Measurements from ENCODE around the gene LMNB1. TPM values are rescaled to one million over a fixed set of nuclear protein-coding genes. Genes with fewer than 3 reads are reported as not detected.

Gene LMNB1
- polyA plus RNA-seq, 1 experiment, result 12.0 TPM

- no peaks in the 10 kb centered on the region for H3K36me3 ChIP-seq (ENCODE audit: control insufficient read depth, insufficient read depth, low read length)
- no peak for DNase-seq (ENCODE audit: low read depth)
- no peak for TF ChIP-seq CTCF (IDR thresholded peaks at IDR 0.05; ENCODE audit: insufficient read depth, low read depth, low read length)
- no peaks in the 10 kb centered on the region for H3K27me3 ChIP-seq (ENCODE audit: control insufficient read depth, insufficient read depth, low read length)
- no peak overlapping the region for H3K4me3 ChIP-seq (ENCODE audit: low read depth, low read length)
- ChIA-PET POLR2A (no interaction called here), CTCF (no interaction called here)
These were observed 77.7 kb downstream of the LMNB1 start for GRCh38 chr5:126854526-126855110.

GRCh38 chr5:126855266-126855665 lies 78.3 kb downstream of the LMNB1 start:
- Histone ChIP-seq H3K27me3 (ENCODE audit: control insufficient read depth, insufficient read depth, low read length) (no peaks in the 10 kb centered on the region), H3K36me3 (ENCODE audit: control insufficient read depth, insufficient read depth, low read length) (no peaks in the 10 kb centered on the region), H3K4me3 (ENCODE audit: low read depth, low read length) (no peak overlapping the region)
- ChIA-PET POLR2A (no interaction called here), CTCF (no interaction called here)
- DNase-seq (ENCODE audit: low read depth), result no peak
- no peak for TF ChIP-seq CTCF (IDR thresholded peaks at IDR 0.05; ENCODE audit: insufficient read depth, low read depth, low read length)

GRCh38 chr5:126857472-126858410 lies 80.8 kb downstream of the LMNB1 start:
- TF ChIP-seq CTCF (IDR thresholded peaks at IDR 0.05; ENCODE audit: insufficient read depth, low read depth, low read length), result no peak
- DNase-seq (ENCODE audit: low read depth), result no peak
- POLR2A ChIA-PET, result no interaction called here
- Histone ChIP-seq H3K36me3 (ENCODE audit: control insufficient read depth, insufficient read depth, low read length) (no peaks in the 10 kb centered on the region), H3K4me3 (ENCODE audit: low read depth, low read length) (no peak overlapping the region), H3K27me3 (ENCODE audit: control insufficient read depth, insufficient read depth, low read length) (no peaks in the 10 kb centered on the region)
- CTCF ChIA-PET, result no interaction called here

- no peak for DNase-seq (ENCODE audit: low read depth)
- Histone ChIP-seq H3K36me3 (ENCODE audit: control insufficient read depth, insufficient read depth, low read length) (no peaks in the 10 kb centered on the region), H3K27me3 (ENCODE audit: control insufficient read depth, insufficient read depth, low read length) (no peaks in the 10 kb centered on the region), H3K4me3 (ENCODE audit: low read depth, low read length) (no peak overlapping the region)
- CTCF ChIA-PET, result no interaction called here
- POLR2A ChIA-PET, result no interaction called here
- no peak for TF ChIP-seq CTCF (IDR thresholded peaks at IDR 0.05; ENCODE audit: insufficient read depth, low read depth, low read length)
These were observed 81.5 kb downstream of the LMNB1 start for GRCh38 chr5:126858441-126858840.

GRCh38 chr5:126863402-126863801 lies 86.5 kb downstream of the LMNB1 start:
- POLR2A ChIA-PET, result no interaction called here
- no peak for TF ChIP-seq CTCF (IDR thresholded peaks at IDR 0.05; ENCODE audit: insufficient read depth, low read depth, low read length)
- no peak overlapping the region for H3K4me3 ChIP-seq (ENCODE audit: low read depth, low read length)
- no peak for DNase-seq (ENCODE audit: low read depth)
- no peaks in the 10 kb centered on the region for H3K27me3 ChIP-seq (ENCODE audit: control insufficient read depth, insufficient read depth, low read length)
- CTCF ChIA-PET, result no interaction called here
- no peaks in the 10 kb centered on the region for H3K36me3 ChIP-seq (ENCODE audit: control insufficient read depth, insufficient read depth, low read length)
